Measurements from ENCODE around the gene KIRREL3. TPM values are rescaled to one million over a fixed set of nuclear protein-coding genes. Genes with fewer than 3 reads are reported as not detected.

The KIRREL3 gene
- total RNA-seq, 1 experiment from 2014 or later, result not detected

DNA sequence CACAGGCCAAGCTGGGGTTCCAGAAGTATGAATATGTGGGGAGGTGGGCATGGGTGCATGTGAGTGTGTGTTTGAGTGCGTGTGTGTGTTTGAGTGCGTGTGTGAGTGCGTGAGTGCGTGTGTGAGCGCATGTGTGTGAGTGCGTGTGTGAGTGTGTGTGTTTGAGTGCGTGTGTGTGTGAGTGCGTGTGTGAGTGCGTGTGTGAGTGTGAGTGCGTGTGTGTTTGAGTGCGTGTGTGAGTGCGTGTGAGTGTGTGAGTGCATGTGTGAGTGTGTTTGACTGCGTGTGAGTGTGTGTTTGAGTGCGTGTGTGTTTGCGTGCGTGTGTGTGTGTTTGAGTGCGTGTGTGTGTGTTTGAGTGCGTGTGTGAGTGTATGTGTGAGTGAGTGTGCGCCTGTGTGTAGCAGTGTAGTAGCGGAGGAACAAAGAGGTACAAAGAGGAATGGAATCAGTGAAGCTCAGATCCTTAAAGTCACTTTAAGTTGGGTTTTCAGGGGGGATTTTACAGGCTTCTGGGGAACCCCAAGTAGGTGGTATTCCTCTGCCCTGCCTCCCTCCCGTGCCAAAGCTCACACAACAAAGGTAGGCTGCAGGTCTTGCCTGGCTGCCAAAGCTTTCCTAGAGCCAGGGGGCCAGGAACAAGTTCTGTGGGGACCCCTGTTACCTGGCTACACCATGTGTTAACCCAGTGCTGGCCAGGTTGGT lies 137.1 kb downstream of the KIRREL3 start:
- in situ Hi-C loops (cut with HindIII; ENCODE audit: low pct_unique_long_range_greater_than_20kb, low sequenced_read_pairs), result no loop called here
- no peak for DNase-seq (ENCODE audit: low read depth, low spot score)

DNA sequence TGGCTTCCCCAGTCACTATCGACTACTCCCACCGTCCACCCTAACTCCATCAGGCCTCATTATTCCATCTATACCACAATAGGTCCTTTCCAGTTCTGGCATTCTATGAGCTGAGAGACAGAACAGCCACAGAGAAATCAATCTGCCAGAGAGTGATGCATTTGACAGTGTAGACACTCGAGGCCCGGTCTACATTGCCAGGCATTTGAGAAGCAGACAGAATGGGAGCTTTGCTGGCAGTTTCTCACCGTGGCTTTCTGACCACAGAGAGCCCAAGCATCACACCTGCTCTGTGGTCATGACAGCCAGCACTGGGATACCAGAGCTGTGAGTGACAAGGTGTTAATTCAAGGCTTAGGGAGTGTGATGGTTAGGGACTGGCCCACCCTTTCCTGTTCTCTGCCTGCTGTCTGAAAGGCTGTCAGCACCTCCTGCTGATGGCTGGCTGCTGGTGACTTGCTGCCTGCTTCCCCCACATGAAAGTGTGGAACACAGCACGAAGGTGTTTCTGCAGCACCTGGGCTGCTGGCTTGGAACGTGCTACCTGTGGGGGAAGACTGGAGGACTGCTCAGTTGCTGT lies 137.8 kb downstream of the KIRREL3 start:
- in situ Hi-C loops (cut with HindIII; ENCODE audit: low pct_unique_long_range_greater_than_20kb, low sequenced_read_pairs), result no loop called here
- DNase-seq (ENCODE audit: low read depth, low spot score), result no peak

DNA sequence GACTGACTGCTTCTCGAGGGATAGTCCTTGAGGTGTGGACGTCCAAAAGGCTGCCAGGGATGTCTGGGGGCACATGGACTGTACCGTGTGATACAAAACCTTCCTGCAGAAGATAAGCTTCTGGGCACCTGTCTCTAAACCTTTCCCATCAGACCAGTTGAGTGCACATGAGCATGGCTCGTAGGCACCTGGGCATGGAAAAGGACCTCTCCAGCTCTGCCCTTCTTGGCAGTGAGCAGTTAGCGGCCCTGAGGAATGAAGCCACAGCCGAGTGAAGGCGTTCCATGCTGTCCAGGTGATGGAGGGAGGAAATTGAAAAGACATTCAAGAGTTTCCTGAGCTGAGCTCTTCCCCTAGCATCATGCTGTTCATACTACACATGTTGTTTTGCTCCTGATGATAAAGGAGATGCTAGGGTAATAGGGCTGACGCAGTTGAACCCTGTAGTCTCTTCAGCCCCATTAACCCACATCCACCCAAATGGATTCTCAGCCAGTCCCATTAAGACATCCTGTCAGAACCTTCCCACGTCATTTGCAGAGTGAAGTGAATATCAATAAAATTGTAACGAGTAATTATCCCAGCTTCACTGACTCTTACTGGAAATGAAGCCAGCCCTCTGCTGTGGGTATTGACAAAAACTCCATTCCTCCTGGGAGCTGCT lies 138.6 kb downstream of the KIRREL3 start:
- in situ Hi-C loops (cut with HindIII; ENCODE audit: low pct_unique_long_range_greater_than_20kb, low sequenced_read_pairs), result no loop called here
- no peak for DNase-seq (ENCODE audit: low read depth, low spot score)

DNA sequence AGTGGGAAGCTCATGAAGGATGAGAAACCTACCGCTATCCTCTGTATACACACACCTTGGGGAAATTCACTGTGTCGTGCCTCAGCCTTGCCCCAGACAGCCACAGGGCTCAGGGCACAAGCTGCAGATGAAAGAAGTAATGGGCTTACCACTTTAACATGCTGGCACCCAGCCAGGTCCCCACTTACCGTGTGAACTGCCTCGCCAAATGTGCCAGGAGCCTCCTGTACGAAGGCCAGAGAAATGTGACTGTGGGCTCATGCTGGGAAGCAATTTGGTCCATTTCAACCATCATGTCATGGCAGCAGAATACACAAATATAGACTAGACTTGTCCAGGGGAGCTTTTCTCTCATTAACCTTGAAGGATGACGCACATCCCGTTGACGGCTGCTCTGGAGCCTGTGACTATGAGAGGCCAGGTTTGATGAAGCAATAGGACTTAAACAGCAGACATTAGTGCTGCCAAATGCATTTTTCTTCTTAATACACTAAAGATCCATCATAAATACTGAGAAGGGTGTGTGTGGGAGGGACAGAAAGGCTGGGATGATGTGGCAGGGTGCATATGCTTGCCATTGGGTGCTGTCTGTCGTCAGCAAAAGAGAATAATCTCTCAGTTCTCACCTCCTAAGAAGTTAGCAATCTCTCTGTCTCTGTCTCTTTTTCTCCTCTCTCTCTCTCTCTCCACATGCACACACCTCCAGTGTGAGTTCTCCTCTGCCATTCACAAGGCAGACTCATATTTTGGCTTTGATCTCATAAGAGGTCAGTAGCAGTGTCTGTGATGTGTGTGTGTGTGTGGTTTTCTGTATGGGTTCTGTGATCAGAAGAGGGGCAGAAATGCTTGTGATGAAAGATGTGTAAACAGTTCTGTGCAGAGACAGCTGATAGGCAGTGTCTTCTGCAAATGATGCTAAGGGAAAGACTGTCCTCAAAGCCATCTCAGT lies 142.4 kb downstream of the KIRREL3 start:
- no peak for DNase-seq (ENCODE audit: low read depth, low spot score)

DNA sequence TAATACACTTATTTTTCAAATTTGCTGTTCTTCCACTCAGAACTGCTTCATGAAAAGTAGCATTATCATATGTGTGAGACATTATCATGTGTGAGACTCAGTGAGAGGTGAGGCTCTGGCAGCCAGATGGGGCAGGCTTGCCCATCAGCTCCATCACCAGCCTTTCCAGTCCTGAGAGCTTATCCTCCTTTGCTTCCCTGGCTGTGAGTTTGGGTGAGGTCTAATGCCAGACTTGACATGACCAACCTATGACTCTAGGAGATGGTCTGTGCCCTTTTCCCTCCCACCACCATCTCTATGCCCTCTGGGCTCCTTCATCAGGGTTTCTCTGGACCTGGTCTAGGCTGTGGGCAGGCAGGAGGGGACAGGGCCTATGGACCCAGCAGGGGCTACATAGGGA lies 145.0 kb downstream of the KIRREL3 start:
- in situ Hi-C loops (cut with HindIII; ENCODE audit: low pct_unique_long_range_greater_than_20kb, low sequenced_read_pairs), result no loop called here
- no peak for DNase-seq (ENCODE audit: low read depth, low spot score)

More for the DNA sequence above, 142.4 kb downstream of the KIRREL3 start:
- in situ Hi-C loops (cut with HindIII; ENCODE audit: low pct_unique_long_range_greater_than_20kb, low sequenced_read_pairs), result no loop called here

DNA sequence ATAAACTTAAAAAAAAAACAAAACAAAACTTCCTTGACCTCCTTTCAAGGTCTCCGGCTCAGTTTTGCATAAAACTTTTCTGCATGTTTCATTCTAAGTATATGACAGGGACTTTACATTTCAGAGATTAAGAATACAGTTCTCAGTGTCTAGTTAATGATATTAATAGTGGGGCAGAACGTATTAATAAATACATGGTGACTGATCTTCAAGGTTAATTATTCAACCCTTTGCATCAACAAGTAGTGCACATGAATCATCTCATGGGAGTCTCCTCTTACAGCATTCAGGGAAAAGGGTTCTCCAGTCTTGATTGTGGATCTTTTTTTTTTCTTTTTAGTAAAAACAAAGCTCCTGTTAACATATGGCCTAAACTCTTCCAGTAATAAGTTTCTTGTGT lies 146.8 kb downstream of the KIRREL3 start:
- in situ Hi-C loops (cut with HindIII; ENCODE audit: low pct_unique_long_range_greater_than_20kb, low sequenced_read_pairs), result no loop called here

DNA sequence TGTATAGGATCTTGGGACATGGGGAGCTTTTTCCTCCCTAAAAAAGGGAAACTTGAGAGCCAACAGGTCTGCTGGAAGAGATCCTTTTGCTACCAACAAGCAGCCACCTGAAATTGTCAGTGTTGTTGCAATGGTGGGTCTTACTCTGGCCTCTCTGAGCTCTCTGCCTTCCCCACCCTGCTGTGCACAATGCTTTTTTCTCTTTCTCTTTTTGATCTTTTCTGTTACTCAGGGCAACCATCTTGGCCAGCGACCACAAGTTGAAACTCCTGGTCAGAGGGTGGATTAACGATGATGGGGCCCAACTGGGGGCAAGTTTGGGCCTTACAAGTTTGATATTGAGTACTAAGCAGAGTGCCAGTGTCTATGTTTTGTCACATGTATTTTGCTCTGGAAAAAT lies 155.8 kb downstream of the KIRREL3 start:
- DNase-seq (ENCODE audit: low read depth, low spot score), result no peak
- in situ Hi-C loops (cut with HindIII; ENCODE audit: low pct_unique_long_range_greater_than_20kb, low sequenced_read_pairs), result no loop called here

More for the DNA sequence above, 146.8 kb downstream of the KIRREL3 start:
- no peak for DNase-seq (ENCODE audit: low read depth, low spot score)

DNA sequence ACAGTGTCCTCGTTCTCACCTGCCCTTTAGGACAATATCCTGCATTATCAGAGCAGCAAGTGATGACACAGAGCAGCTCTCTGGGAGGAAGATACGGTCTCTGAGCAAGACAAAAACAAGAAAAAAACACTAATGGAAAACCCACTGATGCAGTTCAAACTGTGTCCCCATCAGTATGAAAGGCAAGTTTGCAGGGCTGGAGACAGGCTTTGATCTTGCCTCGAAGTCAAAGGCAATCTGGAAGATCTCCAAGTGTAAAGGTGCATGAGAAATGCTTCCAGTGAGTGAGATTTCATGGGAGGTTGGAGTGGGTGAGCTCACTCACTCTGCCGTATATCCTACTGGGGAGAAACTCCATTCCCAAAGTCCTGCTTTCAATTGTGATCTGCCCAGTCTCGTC lies 157.5 kb downstream of the KIRREL3 start:
- DNase-seq (ENCODE audit: low read depth, low spot score), result no peak
- in situ Hi-C loops (cut with HindIII; ENCODE audit: low pct_unique_long_range_greater_than_20kb, low sequenced_read_pairs), result no loop called here

DNA sequence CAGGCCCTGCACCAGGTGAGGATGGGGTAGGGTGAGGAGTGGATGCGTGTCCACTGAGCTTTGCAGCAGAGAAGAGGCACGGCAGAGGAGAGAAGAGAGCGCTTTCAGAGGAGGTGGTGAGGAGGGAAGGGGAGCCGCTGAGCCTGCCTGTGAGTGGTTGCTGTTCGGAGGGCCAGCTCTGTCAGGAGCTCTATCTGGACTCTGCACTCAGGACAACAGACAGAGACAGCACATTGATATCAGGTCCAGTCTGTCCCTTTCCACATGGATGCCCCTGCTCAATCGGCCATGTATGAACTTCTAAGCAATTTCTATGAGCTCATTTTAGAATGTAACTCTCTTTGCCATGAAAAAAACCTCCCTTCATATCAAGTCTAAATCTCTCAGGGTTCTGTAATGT lies 158.6 kb downstream of the KIRREL3 start:
- no peak for DNase-seq (ENCODE audit: low read depth, low spot score)
- in situ Hi-C loops (cut with HindIII; ENCODE audit: low pct_unique_long_range_greater_than_20kb, low sequenced_read_pairs), result no loop called here

DNA sequence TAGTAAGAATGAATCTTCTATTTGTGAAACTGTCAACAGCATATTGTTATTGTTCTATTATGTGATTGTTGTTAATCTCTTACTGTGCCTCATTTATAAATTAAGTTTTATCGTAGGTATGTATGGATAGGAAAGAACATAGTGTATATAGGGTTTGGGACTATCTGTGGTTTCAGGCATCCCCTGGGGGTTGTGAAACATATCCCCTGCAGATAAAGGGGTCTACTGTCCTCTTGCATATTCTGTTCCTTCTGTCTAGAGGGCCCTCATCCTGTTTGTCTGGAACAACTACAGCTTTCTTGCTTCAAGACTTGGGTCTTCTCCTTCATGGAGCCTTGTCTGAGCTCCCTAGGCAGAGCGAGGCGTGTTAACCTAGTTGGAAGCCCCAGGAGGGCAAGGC lies 159.6 kb downstream of the KIRREL3 start:
- in situ Hi-C loops (cut with HindIII; ENCODE audit: low pct_unique_long_range_greater_than_20kb, low sequenced_read_pairs), result no loop called here
- DNase-seq (ENCODE audit: low read depth, low spot score), result peak; percentile 14

DNA sequence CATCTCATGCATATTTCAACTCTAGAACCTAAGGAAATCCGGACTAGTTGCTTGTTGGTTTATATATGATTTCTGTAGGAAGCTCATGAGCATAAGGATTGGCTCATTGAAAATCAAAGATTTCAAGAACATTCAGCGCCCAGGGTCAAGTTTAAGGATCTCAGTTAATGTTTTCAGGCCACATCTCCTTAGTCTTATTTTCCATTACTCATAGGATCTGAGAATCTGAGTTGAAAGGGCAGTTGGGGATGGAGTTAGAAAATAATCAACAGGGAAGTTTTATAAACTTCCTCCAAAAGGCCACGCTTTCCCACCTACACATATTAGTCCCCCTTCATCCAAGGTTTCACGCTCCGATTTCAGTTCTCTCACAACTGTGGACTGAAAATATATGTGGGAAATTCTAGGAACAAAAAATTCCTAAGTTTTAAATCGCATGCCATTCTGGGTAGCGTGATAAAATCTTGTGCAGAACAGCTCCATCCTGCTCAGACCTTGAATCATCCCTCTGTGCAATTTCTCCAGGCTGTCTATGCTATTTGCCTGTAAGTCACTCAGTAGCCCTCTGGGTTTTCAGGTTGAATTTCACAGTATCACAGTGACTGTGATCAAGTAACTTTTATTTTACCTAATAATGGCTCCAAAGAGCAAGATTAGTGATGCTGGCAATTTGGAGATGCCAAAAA lies 160.2 kb downstream of the KIRREL3 start:
- in situ Hi-C loops (cut with HindIII; ENCODE audit: low pct_unique_long_range_greater_than_20kb, low sequenced_read_pairs), result no loop called here
- no peak for DNase-seq (ENCODE audit: low read depth, low spot score)

DNA sequence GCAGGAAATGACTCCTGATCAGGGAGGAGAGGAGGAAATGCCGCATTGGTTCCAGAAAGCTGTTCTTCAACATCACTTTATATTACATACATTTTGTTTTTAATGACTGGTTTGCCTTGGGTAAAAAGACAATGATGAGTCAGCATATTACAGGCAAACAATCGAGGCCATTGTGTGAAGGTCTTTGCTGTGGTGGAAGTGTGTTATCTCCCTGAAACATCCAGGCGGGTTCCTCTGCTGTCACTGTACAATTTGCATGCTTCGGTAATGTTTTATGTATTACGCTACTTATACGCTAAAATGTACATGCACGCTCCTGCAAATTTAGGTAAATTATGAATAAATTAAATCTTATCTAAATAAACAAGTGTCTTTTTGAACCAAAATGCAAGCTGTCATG lies 161.1 kb downstream of the KIRREL3 start:
- in situ Hi-C loops (cut with HindIII; ENCODE audit: low pct_unique_long_range_greater_than_20kb, low sequenced_read_pairs), result no loop called here
- DNase-seq (ENCODE audit: low read depth, low spot score), result no peak

DNA sequence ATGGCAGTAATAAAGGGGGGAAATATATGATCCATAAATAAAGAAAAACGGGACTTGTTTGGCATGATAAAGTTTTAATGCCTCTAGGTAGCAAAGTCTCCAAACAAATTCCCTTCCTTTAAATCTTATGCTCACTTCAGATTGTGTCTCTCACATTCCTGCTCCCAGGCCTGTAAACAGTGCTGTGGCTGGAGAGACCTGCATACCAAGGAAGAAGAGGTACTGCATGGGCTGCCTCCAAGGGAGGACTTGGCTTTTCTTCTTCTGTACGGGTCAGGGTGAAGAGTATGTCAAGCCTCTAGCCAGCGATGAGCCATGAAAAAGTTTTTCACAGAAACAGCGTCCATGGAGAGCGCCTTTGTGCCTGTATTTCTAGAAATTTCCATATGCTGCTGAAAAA lies 161.8 kb downstream of the KIRREL3 start:
- DNase-seq (ENCODE audit: low read depth, low spot score), result no peak
- in situ Hi-C loops (cut with HindIII; ENCODE audit: low pct_unique_long_range_greater_than_20kb, low sequenced_read_pairs), result no loop called here

DNA sequence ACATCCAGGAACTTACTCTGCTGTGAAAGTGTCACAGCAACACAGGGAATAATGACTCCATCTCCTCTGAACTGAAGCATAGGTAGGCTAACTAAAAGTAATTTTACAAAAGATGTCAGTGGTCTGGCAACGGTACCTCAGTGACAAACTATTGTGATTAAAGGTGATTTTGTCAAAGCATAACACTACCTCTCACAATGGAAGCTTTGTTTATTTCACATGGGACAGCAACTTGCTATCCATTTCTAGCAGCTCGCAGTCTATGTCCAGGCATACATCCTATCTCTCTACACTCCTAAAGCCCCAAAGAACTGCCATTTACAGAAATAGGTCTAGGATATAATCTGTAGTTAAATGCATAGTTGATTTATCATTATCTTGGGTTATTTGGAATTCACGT lies 163.0 kb downstream of the KIRREL3 start:
- DNase-seq (ENCODE audit: low read depth, low spot score), result no peak
- in situ Hi-C loops (cut with HindIII; ENCODE audit: low pct_unique_long_range_greater_than_20kb, low sequenced_read_pairs), result no loop called here

DNA sequence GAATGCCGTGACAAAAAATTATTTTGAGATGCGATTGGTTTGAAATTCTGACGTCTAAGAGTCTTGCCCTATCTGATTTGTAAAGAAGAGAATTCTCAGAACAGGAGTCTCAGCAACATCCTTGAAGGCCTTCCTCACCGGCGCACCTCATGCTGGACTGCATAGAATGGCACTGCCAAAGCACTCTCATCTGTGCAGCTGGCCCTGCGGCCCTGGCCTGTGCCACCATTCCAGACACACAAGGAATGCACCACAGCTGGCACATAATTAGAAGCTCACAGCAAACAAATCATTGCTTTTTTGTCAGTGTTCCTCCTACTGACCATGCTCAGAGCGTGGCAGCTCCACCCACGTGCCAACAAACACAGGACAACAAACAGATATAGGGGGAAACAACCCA lies 166.0 kb downstream of the KIRREL3 start:
- DNase-seq (ENCODE audit: low read depth, low spot score), result no peak
- in situ Hi-C loops (cut with HindIII; ENCODE audit: low pct_unique_long_range_greater_than_20kb, low sequenced_read_pairs), result no loop called here

DNA sequence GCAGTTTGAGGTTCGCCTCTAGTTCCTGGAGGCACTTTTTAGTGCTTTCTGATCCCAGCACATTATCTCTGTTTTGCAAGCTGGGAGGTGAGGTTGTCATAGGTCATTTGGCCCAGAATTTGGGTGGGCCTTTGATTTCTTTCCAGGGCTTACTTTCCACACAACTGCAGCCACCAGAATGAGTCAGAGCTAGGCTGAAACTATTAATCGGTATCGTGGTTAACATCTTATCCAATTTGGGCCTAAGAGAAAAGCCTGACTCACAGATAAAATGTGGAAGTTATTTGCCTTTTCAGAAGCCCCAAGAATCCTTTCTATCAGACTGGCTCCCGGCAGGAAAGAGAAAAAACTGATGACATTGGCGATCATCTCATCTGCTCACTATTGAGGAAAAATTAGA lies 166.4 kb downstream of the KIRREL3 start:
- in situ Hi-C loops (cut with HindIII; ENCODE audit: low pct_unique_long_range_greater_than_20kb, low sequenced_read_pairs), result no loop called here
- no peak for DNase-seq (ENCODE audit: low read depth, low spot score)

DNA sequence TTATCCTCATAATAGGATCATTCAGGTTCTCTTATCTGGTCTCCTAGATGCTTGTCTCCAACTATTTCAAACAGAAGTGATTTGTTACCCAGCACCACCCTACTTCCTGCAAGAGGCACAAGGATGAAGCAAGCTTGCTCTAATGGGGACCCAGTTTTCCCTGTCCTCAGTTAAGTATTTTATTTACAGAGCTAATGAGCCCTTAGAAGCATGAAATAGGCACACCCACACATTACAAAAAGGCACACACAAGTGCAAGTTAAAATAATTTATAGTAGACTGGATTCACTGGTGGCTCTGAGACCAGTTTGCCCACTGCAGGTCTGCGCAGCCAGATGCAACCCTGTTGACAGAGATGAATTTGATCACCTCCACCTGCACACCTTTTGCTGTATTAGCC lies 167.5 kb downstream of the KIRREL3 start:
- in situ Hi-C loops (cut with HindIII; ENCODE audit: low pct_unique_long_range_greater_than_20kb, low sequenced_read_pairs), result no loop called here
- DNase-seq (ENCODE audit: low read depth, low spot score), result no peak

DNA sequence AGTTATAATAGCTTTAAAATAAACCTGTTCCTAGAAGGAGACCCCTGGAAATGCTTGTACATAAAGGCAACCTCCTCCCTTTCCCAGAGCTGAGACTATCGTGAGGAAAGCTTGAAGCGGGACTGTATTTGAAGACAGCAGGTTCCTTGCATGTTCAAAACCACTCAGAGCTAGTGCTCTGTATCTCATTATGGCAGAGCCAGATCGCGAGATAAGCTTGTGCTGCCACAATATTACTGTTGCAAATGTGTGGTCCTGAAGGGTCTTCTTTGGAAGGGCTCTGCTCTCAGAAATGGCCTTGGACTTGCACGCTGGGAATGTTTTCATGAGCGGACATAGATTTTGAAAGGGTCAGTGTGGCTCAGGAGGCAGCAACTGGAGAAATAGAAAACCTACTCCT lies 168.2 kb downstream of the KIRREL3 start:
- in situ Hi-C loops (cut with HindIII; ENCODE audit: low pct_unique_long_range_greater_than_20kb, low sequenced_read_pairs), result no loop called here
- no peak for DNase-seq (ENCODE audit: low read depth, low spot score)
